GM19372 (cell line): ENCODE data around the gene CPA5.
"Not testable (repeated sequence)": the region's sequence is repeated elsewhere in the genome, so short reads cannot be mapped to it uniquely, and the experiment has no call there.

Experiments used
- ATAC-seq: cut with Tn5 transposase; IDR thresholded peaks from one replicate; pipeline ENCODE4 v1.9.1; 2021; ENCODE audit warnings: mild to moderate bottlenecking, low read depth, moderate library complexity; ENCODE audit not compliant: unreplicated experiment

Gene CPA5, protein sequence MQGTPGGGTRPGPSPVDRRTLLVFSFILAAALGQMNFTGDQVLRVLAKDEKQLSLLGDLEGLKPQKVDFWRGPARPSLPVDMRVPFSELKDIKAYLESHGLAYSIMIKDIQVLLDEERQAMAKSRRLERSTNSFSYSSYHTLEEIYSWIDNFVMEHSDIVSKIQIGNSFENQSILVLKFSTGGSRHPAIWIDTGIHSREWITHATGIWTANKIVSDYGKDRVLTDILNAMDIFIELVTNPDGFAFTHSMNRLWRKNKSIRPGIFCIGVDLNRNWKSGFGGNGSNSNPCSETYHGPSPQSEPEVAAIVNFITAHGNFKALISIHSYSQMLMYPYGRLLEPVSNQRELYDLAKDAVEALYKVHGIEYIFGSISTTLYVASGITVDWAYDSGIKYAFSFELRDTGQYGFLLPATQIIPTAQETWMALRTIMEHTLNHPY

DNA sequence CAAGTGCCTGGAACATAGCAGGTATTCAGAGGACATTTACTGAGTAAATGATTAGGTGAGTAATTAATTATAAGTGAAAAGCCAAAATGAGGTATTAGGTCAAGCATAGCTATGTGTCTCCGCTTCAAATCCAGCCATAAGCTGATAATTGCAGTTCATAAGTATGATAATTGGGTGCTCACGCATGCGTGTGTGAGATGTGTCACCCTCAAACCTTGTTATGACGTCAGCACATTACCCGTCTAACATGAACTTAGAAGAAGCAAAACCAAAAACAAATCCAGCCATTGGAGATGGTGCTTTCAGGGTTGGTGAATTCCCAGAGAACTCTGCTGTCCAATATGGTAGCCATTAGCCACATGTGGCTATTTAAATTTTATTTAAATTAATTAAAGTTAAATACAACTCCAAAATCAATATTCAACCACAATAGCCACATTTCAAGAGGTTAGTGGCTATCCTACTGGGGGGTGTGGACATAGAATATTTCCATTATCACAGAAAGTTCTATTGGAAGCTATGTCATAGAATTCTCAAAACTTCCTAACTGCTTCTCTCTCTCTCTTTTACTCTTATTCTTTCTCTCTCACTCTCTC, at the start of gene CPA5:
Gene CPA5, plus strand, starts transcription at position 546 of the 596 bp plus-strand sequence. CDS start 1,670 bp downstream, outside the sequence.
- no peak for ATAC-seq

DNA sequence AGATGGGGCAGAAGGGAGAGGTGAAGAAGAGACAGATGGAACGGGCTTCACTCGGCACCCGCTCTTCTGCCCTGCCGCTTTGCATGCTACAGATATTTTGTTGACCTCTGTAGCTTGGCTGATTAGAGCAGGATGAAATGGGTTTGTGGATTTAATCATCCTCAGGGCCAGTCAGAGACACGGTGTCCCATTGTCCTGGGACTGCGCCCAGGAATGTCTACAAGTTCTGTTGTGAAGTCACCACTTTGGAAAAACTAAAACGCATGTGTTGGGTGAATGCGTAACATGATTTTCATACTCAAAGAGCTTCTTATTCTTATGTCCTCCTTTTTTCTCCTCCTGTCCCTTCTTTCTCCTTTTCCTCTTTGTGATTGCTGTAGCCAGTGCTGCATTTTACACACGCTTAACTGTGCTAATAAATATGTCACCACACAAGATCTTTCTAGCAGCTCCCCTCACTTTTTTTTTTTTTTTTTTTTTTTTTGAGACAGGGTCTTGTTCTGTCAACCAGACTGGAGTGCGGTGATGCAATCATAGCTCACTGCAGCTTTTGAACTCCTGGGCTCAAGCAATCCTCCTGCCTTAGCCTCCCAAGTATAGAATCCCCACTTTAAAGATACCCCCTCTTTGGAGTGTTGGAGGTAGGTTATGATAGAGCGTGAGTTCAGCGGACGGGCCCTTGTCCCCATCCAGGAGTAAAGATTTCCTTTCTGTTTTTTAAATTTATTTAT, 48.2 kb upstream of the CPA5 start:
- no peak for ATAC-seq

DNA sequence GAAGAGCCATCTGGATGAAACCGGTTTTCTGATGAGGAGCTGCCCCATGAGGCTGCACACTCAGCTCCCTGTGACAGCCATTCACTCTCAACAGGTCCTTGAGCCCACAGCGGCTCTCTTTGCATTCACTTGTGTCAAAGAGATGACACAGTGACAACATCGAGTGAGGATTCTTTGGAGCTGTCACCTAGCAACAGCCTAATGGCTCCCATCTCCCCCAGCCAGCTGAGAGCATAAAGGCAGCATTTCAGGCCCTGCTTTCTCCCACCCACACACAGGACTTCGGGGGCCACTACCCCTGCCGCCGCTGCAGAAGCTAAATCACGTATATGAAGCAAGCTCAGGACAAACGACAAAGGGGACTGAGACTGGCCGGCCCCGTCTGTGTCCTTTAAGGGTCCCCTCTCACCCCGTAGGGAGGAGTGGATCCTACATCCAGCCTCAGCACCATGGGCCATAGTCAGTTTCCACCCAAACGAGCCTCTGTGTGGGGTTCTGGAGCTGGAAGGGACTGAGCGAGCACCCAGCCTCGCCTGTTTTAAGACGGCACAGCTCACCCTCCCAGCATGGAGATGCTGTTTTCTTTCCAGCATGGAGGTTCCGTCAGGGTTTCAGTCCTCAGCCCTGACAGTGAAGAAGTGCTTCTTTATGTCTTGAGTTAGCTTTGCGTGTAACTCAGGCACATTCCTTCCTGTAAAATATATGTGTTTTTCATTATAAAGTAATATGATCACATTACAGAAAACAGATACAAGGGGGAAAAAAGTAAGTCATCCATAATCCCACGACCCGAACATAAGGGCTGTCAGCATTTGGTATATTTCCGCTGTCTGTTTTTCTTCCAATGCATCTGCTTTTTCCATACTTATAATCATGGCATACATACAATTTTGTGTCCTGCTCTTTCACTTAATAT, 46.7 kb upstream of the CPA5 start:
- ATAC-seq = no peak

DNA sequence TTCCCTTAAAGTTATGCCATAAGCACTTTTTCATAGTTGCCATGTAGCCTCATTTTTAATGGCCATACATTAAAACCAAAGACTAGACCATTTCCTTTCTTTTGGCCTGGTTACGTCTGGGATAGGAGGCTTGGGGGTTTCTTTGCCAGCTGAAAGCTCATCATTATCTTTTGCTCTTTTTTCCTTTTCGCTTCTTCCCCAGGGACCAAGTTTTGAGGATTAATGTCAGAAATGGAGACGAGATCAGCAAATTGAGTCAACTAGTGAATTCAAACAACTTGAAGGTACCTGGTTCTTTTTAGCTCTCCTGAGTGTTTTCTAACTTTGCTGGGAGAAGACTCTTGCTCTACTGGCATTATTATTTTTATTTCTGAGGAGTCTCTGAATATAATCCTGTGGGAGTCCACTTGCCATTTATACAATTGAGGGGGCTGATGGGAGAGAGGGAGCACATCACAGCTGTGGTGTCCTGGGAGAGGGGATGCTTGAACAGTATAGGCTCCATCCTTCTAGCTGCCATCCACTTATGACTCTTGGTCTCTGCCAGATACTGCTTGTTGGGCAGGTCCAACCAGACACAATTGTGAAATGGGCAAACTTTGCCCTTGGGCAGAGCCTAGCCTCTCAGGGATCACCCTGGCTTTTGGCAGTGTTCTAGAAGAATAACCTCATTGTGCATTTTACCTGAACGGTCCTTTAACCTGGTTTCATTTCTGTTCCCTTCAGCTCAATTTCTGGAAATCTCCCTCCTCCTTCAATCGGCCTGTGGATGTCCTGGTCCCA, 45.9 kb upstream of the CPA5 start:
- no peak for ATAC-seq

DNA sequence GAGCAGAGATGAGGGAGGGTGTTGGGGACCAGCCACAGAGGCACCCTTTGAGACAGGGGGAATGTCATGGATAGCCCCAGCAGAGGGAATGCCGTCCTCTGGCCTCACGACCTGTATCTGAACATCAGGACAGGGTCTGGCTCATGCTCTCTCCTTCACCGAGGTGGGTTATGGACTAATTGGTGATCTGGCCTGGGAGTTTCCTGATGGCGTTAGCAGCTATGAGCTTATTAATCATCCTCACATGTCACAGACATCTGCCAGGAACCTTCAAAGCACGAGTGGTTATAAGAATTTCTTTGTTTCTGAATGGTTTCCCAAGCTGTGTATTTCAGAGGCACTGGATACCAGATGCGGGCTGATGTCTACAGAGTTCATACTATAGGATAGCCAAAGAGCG, 44.8 kb upstream of the CPA5 start:
- ATAC-seq = no peak

DNA sequence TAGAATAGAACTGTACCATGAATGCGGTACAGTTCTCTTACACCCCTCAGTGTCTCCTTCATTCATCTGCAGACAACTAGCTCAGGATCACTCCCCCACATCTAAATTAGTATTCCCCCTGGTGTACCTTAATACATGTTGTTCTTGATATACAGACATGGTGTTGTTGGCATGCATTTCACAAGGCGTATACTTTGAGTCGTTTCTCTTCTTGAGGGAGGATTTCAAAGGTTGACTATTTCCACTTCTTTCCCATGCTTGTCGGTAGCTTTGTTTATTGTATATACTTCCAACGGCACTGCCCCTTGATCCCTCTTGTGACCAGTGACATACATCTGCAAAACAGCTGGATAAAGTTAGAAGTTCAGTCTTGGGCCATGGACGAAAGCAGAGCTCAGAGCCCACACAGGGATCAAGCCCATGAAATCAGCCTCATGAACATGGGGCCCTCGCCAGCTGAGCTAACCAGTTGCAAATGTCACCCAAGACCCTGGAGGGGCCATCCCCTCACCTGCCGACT, 43.1 kb upstream of the CPA5 start:
- no peak for ATAC-seq

DNA sequence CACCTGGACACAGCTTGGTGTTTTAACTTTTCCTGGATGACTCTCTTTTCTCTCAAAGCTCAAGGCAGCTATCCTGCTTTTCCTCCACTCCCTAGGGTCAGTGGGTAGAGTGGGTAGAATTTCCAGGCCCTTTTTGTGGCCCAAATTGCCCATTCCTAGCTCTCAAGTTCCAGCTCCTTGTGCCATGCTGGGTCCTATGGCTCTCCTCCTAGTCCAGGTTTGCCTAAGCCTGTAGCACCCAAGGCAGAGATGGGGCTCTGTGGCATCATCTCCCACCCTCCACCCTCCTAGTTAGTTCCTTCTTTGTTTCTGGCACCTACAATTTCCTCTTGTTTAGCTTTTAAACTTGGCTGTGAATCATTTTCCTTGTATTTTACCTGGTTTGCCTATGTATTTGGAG, 42.0 kb upstream of the CPA5 start:
- no peak for ATAC-seq

DNA sequence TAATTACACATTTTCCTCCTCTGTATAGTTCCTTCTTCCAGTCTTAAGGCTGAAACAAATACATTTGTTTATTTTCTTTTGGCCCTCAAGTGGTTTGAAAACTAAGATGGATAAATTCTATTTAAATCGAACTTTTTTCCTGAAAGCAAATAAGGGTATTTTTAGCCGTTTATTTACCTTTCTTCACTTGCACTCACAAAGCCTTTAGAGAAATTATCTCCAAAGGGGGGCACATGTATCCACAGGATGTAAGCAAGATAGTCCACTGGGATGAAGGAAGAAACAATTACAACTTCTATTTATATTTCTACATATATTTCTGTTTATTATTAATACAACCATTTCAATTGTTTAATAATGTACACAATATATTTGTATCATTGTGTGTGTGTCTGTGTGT, 41.5 kb upstream of the CPA5 start:
- no peak for ATAC-seq

DNA sequence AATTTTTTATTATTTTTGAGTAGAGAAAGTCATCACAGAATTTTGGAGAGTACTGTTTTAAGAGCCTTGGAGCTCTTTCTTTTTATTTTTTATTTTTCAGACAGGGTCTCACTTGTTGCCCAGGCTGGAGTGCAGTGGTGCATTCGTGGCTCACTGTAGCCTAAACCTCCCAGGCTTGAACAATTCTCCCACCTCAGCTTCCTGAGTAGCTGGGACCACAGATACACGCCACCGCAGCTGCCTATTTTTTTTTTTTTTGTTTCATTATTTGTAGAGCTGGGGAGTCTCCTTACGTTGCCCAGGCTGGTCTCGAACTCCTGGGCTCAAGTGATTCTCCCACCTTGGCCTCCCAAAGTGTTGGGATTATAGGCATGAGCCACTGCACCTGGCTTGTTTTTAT, 41.1 kb upstream of the CPA5 start:
- no peak for ATAC-seq

DNA sequence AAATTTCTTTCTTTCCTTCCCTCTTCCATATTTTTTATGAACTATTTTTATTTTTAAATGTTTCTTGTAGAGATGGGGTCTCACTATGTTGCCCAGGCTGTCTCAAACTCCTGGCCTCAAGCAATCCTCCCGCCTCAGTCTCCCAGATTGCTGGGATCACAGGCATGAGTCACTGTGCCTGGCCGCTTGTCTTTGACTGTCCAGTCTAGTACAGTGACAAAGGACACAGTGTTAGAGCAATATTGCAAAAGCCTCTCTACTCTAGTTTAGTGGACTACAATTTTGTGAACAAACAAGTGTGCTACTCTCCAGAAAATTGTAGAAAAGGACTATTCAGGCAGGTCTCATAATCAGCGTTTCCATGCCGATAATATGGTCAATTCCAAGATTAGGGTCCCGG, 40.6 kb upstream of the CPA5 start:
- ATAC-seq = no peak

DNA sequence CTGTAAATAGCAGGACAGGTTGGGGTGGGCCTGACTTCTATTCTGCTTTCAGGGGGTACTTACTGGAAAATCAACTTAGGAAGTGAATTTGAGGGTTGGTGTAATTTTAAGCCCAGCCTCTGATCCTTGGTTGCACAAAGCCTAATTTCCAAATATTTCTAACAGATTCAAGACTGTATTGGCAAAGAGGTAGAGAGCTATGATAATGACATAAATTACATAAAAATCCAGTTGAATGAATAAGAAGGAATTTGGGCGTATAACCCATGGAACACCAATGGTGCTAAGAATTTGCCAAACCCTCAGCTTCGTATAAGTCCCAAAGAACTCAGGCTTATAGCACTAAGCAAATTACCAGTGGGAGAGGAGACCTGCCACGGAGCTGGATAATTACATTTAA, 39.7 kb upstream of the CPA5 start:
- no peak for ATAC-seq

DNA sequence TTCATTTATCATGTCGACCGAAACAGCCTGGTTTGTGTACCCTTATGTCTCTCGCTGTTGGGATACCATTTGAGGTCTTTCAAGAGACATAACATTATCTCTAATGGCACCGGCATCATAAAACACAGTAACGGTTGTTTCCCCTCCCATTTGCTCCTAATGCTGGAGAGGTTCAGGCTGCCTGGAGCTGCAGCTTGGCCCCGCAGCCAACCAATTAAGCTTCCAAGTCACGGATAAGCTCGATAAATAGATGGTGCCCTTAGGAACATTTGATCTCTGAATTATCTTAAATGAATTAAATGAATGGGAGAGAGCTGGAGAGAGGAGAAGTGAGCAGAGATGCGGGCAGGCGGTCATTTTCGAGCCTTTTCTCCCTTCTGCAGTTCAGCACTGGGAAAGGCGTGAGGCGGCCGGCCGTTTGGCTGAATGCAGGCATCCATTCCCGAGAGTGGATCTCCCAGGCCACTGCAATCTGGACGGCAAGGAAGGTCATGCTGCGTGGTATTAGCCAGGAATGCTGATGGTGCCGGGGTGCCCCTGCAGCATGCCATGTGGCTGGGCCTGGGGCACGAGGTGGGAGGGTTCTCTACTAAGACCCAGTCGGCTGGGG, 39.1 kb upstream of the CPA5 start:
- ATAC-seq = no peak

DNA sequence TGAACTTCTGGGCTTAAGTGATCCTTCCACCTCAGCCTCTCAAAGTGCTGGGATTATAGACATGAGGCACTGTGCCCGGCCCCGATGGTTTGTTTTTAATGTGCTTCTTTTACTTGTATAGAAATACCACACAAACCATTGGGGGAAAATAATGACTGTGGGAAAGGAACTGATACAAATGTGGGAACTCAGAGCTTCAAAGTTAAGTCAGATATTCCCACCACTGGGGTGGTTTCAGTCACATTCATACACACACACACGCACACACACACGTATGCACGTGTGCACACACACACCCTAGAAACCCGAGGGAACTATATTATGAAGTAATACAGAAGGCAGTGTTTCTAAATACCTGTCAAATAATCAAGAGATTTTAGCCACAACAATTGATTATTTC, 34.6 kb upstream of the CPA5 start:
- no peak for ATAC-seq

DNA sequence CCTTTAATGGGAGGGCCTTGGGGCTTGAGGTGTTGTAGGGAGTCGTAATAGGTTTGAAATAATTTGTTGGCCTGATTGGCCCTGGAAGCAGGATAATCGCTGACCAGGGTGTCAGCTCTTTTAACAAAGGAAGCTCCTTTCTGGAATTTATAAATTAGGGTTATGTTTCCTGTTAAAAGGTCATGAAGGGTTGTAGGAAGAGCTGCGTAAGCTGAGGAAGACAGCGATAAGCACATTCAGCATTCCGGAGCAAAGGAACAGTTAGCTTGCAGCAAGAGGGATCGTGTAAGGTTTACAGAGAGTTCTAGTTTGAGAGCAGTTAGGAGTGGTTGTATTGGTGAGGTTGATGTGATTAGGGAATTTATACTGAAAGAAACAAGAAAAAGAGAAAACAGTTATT, 30.3 kb upstream of the CPA5 start:
- ATAC-seq = no peak

DNA sequence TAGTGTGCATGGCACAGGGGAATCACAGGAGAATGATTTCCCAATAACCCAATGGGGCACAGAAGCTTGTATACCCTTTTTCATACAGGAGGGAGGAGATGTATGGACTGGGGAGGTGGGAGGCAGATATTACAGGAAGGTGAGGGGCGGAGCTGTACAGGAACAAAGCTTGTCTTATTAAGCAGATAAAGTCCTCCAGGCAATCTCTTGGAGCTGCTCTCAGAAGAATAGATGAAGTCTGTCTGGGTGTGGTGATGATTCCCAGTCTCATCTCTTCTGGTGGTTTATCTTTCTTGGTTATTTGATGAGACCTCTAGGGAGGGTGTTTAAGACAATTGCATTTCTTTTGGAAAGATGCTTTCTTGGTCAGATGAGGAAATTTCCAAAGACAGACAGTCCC, 25.1 kb upstream of the CPA5 start:
- no peak for ATAC-seq

DNA sequence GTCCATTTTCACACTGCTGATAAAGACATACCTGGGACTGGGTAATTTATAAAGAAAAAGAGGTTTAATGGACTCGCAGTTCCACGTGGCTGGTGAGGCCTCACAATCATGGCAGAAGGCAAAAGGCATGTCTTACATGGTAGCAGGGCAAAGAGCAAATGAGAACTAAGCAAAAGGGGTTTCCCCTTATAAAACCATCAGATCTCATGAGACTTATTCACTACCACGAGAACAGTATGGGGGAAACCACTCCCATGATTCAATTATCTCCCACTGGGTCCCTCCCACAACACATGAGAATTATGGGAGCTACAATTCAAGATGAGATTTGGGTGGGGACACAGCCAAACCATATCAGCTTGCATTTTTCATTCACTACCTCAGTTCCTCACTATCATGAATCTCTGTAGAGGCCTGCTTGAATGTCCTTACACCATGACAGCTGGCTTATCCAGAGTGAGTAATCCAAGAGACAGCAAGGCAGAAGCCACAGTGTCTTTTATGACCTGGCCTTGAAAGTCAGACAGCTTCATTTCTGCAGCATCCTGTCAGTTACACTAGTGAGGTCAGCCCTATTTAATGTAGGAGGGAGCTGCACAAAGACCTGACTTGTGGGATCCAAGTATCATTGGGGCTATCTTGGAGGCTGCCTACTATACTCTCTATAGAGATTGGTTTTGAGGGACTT, 22.9 kb upstream of the CPA5 start:
- ATAC-seq = not testable (repeated sequence)

DNA sequence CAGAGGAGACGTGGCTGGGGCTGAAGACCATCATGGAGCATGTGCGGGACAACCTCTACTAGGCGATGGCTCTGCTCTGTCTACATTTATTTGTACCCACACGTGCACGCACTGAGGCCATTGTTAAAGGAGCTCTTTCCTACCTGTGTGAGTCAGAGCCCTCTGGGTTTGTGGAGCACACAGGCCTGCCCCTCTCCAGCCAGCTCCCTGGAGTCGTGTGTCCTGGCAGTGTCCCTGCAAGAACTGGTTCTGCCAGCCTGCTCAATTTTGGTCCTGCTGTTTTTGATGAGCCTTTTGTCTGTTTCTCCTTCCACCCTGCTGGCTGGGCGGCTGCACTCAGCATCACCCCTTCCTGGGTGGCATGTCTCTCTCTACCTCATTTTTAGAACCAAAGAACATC, 22.0 kb upstream of the CPA5 start:
- no peak for ATAC-seq

DNA sequence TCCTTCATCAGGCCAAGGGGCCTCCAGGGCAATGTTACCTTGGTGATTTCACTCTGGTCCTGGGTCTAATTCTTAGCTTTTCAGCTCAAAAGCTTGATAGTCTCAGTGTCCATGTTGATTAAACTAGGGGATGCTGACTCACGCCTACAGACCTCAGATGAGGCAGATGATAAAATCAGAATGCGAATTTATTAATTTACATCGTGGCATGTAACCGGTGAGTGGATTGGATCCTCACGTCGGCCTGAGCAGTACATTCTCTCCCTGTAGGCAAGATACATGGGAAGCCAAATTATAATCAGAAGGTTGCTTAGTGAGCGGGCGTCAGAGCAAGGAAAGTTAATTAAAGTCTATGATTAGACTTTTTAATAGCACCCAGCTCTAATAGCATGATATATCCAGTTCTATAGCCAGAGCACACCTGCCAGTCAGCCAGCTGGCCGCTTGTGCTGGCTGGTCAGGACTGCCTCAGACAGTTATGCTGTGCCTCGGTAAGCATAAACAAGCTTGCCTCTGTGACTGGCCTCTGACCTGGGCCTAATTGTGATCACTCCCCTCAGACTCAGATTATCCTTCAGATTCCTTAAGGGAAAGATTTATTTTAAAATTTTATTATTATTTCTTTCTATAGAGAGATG, 20.2 kb upstream of the CPA5 start:
- ATAC-seq = no peak
